GM23248 (cell line): ENCODE data around the gene ALDH4A1.

Source experiments
- EZH2 ChIP-seq: fragments of 200-600 bp; sonication (generic); IDR thresholded peaks from 2 replicates; pipeline ENCODE4 v1.6.1; 2018; ENCODE audit warnings: antibody characterized with exemption, mild to moderate bottlenecking; ENCODE audit not compliant: insufficient read depth, poor library complexity, severe bottlenecking
- EZH2phosphoT487 ChIP-seq: fragments of 200-600 bp; sonication (generic); IDR thresholded peaks from 2 replicates; pipeline ENCODE4 v1.6.1; 2018; ENCODE audit warnings: antibody characterized with exemption, moderate library complexity, mild to moderate bottlenecking, low read depth; ENCODE audit not compliant: insufficient read depth

DNA sequence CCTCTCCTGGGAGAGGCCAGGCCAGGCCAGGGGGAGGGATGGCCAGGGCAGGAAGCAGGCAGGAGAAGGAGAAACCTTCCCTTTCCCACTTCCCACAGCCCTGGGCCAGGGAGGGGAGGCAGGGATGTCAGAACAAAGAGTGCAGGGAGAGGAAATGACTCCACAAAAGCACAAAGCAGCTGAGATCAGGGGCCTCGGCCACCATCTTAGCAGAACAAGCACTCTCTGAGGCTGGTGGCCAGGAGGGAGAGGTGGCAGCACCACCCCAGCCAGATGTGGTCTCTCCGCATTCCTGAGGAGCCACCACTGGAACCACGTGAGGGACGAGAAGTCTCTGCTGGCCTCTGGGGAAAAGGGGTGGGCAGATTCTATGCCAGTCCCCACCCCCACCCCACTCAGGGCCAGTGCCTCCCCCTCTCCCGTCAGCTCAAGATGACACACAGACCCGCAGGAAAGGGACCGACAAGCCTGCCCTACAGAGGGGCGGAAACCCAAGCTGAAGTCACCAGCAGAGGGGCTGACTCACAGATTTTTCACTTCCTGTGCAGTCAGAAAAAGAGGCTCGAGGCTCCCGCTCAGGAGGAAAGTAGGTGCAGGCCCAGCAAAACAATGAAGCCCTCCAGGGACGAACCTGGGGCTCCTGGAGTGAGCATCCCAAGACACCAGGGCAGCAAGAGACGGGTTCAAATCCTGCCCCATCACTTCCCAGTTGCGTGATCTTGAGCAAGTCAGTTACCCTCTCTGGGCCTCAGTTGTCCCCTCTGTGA lies 24.1 kb upstream of the ALDH4A1 start:
- TF ChIP-seq EZH2 (no peak), EZH2phosphoT487 (no peak)
